Neuronal stem cell (in vitro differentiated cells): ENCODE measurements around the gene PFKP.

Experiments used
- DNase-seq: peaks from one replicate; pipeline ENCODE4 v3.0.0-alpha.2; 2013; ENCODE audit warnings: low spot score
- H2AFZ ChIP-seq: one replicate; pipeline ENCODE4 v1.6.1; 2013; ENCODE audit warnings: mild to moderate bottlenecking, low read length, inconsistent platforms
- H2AK5ac ChIP-seq: 2 replicates; pipeline ENCODE4 v1.6.1; 2013; ENCODE audit warnings: low read depth, mild to moderate bottlenecking, inconsistent platforms, low read length, moderate library complexity, mixed read lengths
- H2BK120ac ChIP-seq: 2 replicates; pipeline ENCODE4 v1.6.1; 2013; ENCODE audit warnings: low read depth, mild to moderate bottlenecking, inconsistent platforms, low read length, moderate library complexity, mixed read lengths
- H2BK12ac ChIP-seq: one replicate; pipeline ENCODE4 v1.6.1; 2013; ENCODE audit warnings: low read length, inconsistent platforms
- H2BK15ac ChIP-seq: 2 replicates; pipeline ENCODE4 v1.6.1; 2013; ENCODE audit warnings: mild to moderate bottlenecking, low read length, inconsistent platforms, mixed read lengths
- H2BK5ac ChIP-seq: one replicate; pipeline ENCODE4 v1.6.1; 2013; ENCODE audit warnings: inconsistent platforms, mild to moderate bottlenecking, low read length, moderate library complexity
- H3K14ac ChIP-seq: one replicate; pipeline ENCODE4 v1.6.1; 2013; ENCODE audit warnings: low read length, inconsistent platforms
- H3K18ac ChIP-seq: 2 replicates; pipeline ENCODE4 v1.6.1; 2013; ENCODE audit warnings: low read length, inconsistent platforms
- H3K23ac ChIP-seq: 2 replicates; pipeline ENCODE4 v1.6.1; 2013; ENCODE audit warnings: low read depth, mild to moderate bottlenecking, mixed read lengths, low read length, inconsistent platforms; ENCODE audit not compliant: poor library complexity
- H3K27ac ChIP-seq: replicated peaks from 3 replicates; pipeline ENCODE4 v1.5.1; 2013; ENCODE audit warnings: low read length, inconsistent platforms
- H3K27me3 ChIP-seq, 3 experiments: 2 replicates each; pipeline ENCODE4 v1.6.1; 2013; ENCODE audit warnings: low read length in 3 of 3, mild to moderate bottlenecking in 2 of 3, inconsistent platforms in 1 of 3, low read depth in 1 of 3, mixed read lengths in 1 of 3, moderate library complexity in 1 of 3; ENCODE audit not compliant: control insufficient read depth in 3 of 3, insufficient read depth in 3 of 3
- H3K36me3 ChIP-seq, 2 donors: replicated peaks in 1 of 2; 2 replicates each; pipeline ENCODE4 v1.6.1; 2013; ENCODE audit warnings: low read length in 2 of 2; ENCODE audit not compliant: control insufficient read depth in 2 of 2, insufficient read depth in 2 of 2
- H3K4ac ChIP-seq: 2 replicates; pipeline ENCODE4 v1.6.1; 2013; ENCODE audit warnings: inconsistent platforms, mild to moderate bottlenecking, low read length, moderate library complexity
- H3K4me1 ChIP-seq, 2 donors: 1 replicate in 1 of 2; 2 replicates in 1 of 2; pipeline ENCODE4 v1.6.1; 2013; ENCODE audit warnings: low read length in 2 of 2, low read depth in 1 of 2; ENCODE audit not compliant: control insufficient read depth in 2 of 2, insufficient read depth in 1 of 2
- H3K4me2 ChIP-seq: one replicate; pipeline ENCODE4 v1.6.1; 2013; ENCODE audit warnings: mild to moderate bottlenecking, low read length, inconsistent platforms; ENCODE audit not compliant: insufficient read depth, poor library complexity, severe bottlenecking
- H3K4me3 ChIP-seq, 2 donors: 2 replicates each; pipeline ENCODE4 v1.5.1; 2013; ENCODE audit warnings: low read length in 2 of 2, mild to moderate bottlenecking in 2 of 2, inconsistent platforms in 1 of 2, moderate library complexity in 1 of 2
- H3K79me1 ChIP-seq: one replicate; pipeline ENCODE4 v1.6.1; 2013; ENCODE audit warnings: low read depth, mild to moderate bottlenecking, inconsistent platforms, low read length, moderate library complexity
- H3K9ac ChIP-seq: one replicate; pipeline ENCODE4 v1.6.1; 2013; ENCODE audit warnings: mild to moderate bottlenecking, low read depth, low read length, inconsistent platforms; ENCODE audit not compliant: poor library complexity
- H3K9me3 ChIP-seq, 2 donors: replicated peaks in 1 of 2; 2 replicates each; pipeline versions ENCODE3 to v1.6.1; 2013; ENCODE audit warnings: low read length in 2 of 2, mild to moderate bottlenecking in 2 of 2, inconsistent platforms in 1 of 2, low read depth in 1 of 2, mixed read lengths in 1 of 2, moderate library complexity in 1 of 2; ENCODE audit not compliant: control insufficient read depth in 2 of 2, insufficient read depth in 1 of 2
- H4K8ac ChIP-seq: one replicate; pipeline ENCODE4 v1.6.1; 2013; ENCODE audit warnings: low read depth, mild to moderate bottlenecking, inconsistent platforms, low read length, moderate library complexity
- H4K91ac ChIP-seq: one replicate; pipeline ENCODE4 v1.6.1; 2013; ENCODE audit warnings: low read length, low read depth, mild to moderate bottlenecking, inconsistent platforms; ENCODE audit not compliant: poor library complexity
- WGBS, 2 donors: extraction: QIAGEN DNeasy Blood & Tissue Kit; methylation state at CpG; one replicate each; pipeline ENCODE4 v1.1.7; 2013; ENCODE audit warnings: missing lambda C conversion rate in 2 of 2, mixed read lengths in 1 of 2; ENCODE audit not compliant: insufficient read length in 2 of 2, insufficient replicate concordance in 1 of 2; ENCODE audit errors: extremely low coverage in 2 of 2; 5-methylcytosine and 5-hydroxymethylcytosine counted together

The PFKP gene

DNA sequence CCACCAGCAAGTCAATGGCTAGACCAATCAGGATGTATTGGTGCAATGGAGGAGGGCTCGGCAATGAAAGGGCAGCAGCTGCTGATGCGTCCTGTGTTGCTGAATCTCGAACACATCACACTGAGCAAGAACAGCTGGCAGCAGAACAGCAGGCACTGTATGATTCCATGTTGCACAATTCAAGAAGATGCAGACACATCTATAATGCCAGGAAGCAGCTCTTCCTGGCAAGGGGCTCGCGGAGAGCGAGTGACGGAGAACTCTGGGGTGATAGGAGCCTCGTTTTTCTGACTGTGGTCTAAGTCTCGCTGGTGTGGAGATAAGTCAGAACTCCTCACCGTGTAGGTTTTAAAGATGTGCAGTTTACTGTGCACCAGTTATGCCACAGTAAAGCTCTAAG, 24.8 kb upstream of the PFKP start:
- Histone ChIP-seq H3K23ac (no peak overlapping the region), H3K36me3 (no peaks in the 10 kb centered on the region), H3K27ac (no peak overlapping the region), H2AK5ac (no peak overlapping the region), H3K14ac (no peak overlapping the region), H3K4me1 (peaks cover 23% of the 10 kb centered on the region in 2 donors), H2BK15ac (no peak overlapping the region), H4K8ac (no peak overlapping the region), H4K91ac (no peak overlapping the region), H2BK12ac (peak overlapping the region; percentile 79), H3K4ac (no peak overlapping the region), H3K9me3 (peaks cover 3 to 5% of the 10 kb centered on the region in 2 donors), H2AFZ (no peak overlapping the region), H3K4me2 (no peak overlapping the region), H2BK5ac (no peak overlapping the region), H3K18ac (peak overlapping the region; percentile 0), H3K9ac (no peak overlapping the region), H3K79me1 (no peaks in the 10 kb centered on the region), H3K4me3 (no peak overlapping the region), H2BK120ac (no peak overlapping the region), H3K27me3 (no peaks in the 10 kb centered on the region)
- WGBS, 2 donors = no CpG with 5 or more reads among the region's 10 CpGs
- DNase-seq = no peak

DNA sequence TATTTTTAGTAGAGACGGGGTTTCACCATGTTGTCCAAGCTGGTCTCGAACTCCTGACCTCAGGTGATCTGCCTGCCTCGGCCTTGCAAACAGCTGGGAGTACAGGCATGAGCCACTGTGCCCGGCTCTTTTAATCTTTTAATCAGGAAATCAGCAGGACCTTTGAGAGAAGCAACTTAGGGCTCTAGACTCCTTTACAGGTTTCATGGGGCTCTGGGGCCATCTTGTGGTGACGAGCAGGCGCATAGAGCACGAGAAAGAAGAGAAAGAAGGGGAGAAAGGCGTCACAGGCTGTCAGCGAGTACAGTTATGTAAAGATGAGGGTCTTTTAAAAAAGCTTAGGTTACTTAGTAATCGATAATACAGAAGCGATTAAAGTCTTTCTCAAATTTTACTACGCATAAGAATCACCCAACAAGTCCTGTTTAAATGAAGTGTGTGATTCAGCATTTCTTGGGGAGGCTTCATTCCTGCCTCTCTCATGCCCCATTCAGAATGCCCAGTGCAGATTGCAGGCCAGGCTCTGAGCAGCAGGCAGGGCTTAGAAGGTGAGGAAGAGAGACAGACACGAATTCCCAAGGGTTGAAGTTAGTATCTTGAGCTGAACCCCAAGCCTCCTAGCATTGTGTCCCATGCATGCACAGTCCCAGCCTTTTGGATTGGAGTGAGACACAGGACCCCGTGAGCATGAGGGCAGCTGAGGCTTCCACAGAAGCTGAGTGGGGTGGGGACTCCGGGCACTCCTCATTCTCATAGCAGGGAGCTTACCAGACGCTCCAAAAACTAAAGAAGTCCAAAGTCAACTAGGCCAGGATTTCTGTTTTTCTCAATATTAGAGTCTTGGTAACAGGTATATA, 23.6 kb upstream of the PFKP start:
- H3K4me2 ChIP-seq = no peak overlapping the region
- H3K4me1 ChIP-seq = peaks cover 26 to 32% of the 10 kb centered on the region in 2 donors
- H3K4ac ChIP-seq = no peak overlapping the region
- no peak overlapping the region for H3K14ac ChIP-seq
- DNase-seq = peak; percentile 73
- no peak overlapping the region for H2BK5ac ChIP-seq
- H2AFZ ChIP-seq = peak overlapping the region; percentile 31
- H3K9ac ChIP-seq = no peak overlapping the region
- no peaks in the 10 kb centered on the region for H3K36me3 ChIP-seq
- no CpG with 5 or more reads among the region's 16 CpGs for WGBS, 2 donors
- peak overlapping the region; percentile 10 for H3K27ac ChIP-seq
- H4K91ac ChIP-seq = no peak overlapping the region
- no peak overlapping the region for H2BK12ac ChIP-seq
- no peaks in the 10 kb centered on the region for H3K27me3 ChIP-seq
- peaks cover 2 to 3% of the 10 kb centered on the region in 2 donors for H3K9me3 ChIP-seq
- peak overlapping the region; percentile 67 for H3K18ac ChIP-seq
- no peak overlapping the region for H3K23ac ChIP-seq
- no peaks in the 10 kb centered on the region for H3K79me1 ChIP-seq
- H3K4me3 ChIP-seq = no peak overlapping the region
- H4K8ac ChIP-seq = no peak overlapping the region
- no peak overlapping the region for H2AK5ac ChIP-seq
- H2BK120ac ChIP-seq = no peak overlapping the region
- no peak overlapping the region for H2BK15ac ChIP-seq

DNA sequence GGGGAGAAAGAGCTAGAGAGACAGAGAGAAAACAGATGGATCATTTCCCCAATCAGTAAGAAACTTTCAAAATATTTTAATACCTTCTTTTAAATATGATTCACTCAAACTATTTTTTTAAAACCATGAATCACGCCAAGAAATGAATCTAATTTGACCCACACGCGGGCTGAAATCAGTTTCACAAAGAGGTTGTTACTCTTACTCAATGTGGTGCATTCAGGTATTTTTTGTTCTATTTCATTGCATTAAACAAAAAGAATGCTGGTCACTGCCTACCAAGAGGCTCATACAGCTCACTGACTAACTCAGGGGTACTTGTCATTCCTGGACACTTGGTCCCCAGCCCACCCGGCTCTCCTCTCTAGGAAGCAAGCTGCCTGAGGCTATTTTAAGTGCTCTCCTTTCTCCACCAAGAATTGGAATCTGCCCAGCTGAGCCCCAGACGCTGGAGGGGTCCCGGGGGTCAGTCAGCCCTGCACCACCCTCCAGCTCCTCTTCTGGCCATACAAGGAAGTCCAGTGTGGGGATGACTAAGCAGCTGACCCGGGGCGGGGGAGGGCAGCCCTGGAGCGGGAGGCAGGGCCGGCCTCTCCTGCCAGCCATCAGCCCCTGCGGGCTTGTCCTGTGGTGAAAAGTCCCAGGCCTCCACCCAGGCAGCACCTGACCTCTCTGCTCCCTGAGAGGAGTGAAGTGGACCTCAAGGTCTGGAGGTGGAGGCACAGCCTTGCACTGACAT, 21.7 kb upstream of the PFKP start:
- Histone ChIP-seq H2BK5ac (peak overlapping the region; percentile 93), H3K14ac (peak overlapping the region; percentile 67), H3K9ac (no peak overlapping the region), H3K23ac (no peak overlapping the region), H3K9me3 (peaks cover 2 to 3% of the 10 kb centered on the region in 2 donors), H3K4me2 (no peak overlapping the region), H2BK12ac (peak overlapping the region; percentile 87), H3K27me3 (no peaks in the 10 kb centered on the region), H4K8ac (no peak overlapping the region), H3K4ac (peak overlapping the region; percentile 91), H3K79me1 (no peaks in the 10 kb centered on the region), H3K36me3 (no peaks in the 10 kb centered on the region), H2BK15ac (peak overlapping the region; percentile 97), H4K91ac (peak overlapping the region; percentile 80), H3K18ac (peak overlapping the region; percentile 96), H2AFZ (peak overlapping the region; percentile 85), H3K4me3 (no peak overlapping the region), H3K27ac (peak overlapping the region; percentile 83), H2AK5ac (peak overlapping the region; percentile 97), H3K4me1 (peaks cover 26 to 32% of the 10 kb centered on the region in 2 donors), H2BK120ac (peak overlapping the region; percentile 85)
- no CpG with 5 or more reads among the region's 11 CpGs for WGBS, 2 donors
- DNase-seq = peak; percentile 61
